Adrenal gland (tissue), 12 donors: ENCODE data around the gene ADAMTS17. TPM values are rescaled to one million over a fixed set of nuclear protein-coding genes. Genes with fewer than 3 reads are reported as not detected.

ENCODE experiments used
- DNase-seq, 7 donors: peaks; one replicate each; pipeline ENCODE4 v3.0.0-alpha.2; 2019 to 2020
- H3K27ac ChIP-seq, 5 donors: fragments of 200-600 bp; sonication (generic) in 4 of 5; 1 replicate in 3 of 5; 2 replicates in 2 of 5; pipeline versions ENCODE4 v1.5.1 to v1.8.0; 2016 to 2020; ENCODE audit warnings: mild to moderate bottlenecking in 1 of 5
- H3K27me3 ChIP-seq: fragments of 200-600 bp; 2 replicates; pipeline ENCODE4 v1.8.0; 2021
- H3K36me3 ChIP-seq, 2 donors: fragments of 200-600 bp; replicated peaks in 1 of 2; 1 replicate in 1 of 2; 2 replicates in 1 of 2; pipeline versions ENCODE4 v1.5.1 to v1.8.0; 2018 to 2022
- H3K4me1 ChIP-seq, 2 donors: fragments of 200-600 bp; replicated peaks in 1 of 2; 1 replicate in 1 of 2; 2 replicates in 1 of 2; pipeline versions ENCODE4 v1.5.1 to v1.8.0; 2018 to 2021
- H3K4me3 ChIP-seq, 4 donors: fragments of 200-600 bp; sonication (generic) in 3 of 4; one replicate each; pipeline ENCODE4 v1.5.1; 2016 to 2018
- H3K9me3 ChIP-seq, 3 donors: fragments of 200-600 bp; sonication (generic) in 1 of 3; replicated peaks in 1 of 3; 1 replicate in 2 of 3; 2 replicates in 1 of 3; pipeline versions ENCODE4 v1.5.1 to v1.8.0; 2016 to 2021
- CTCF ChIP-seq, 6 experiments: fragments of 450-650 bp in 4 of 6; fragments of 200-600 bp in 2 of 6; sonication (generic) in 1 of 6; IDR thresholded peaks; 1 replicate in 5 of 6; 2 replicates in 1 of 6; pipeline versions ENCODE4 v1.5.1 to v1.8.0; 2016 to 2021; ENCODE audit warnings: antibody characterized with exemption in 6 of 6, mild to moderate bottlenecking in 2 of 6, moderate library complexity in 1 of 6
- POLR2A ChIP-seq, 2 donors: fragments of 450-650 bp; IDR thresholded peaks; one replicate each; pipeline ENCODE4 v1.6.1; 2017; ENCODE audit warnings: antibody characterized with exemption in 2 of 2, mild to moderate bottlenecking in 2 of 2, moderate library complexity in 1 of 2
- WGBS, 4 donors: extraction: QIAGEN DNeasy Blood & Tissue Kit in 2 of 4; methylation state at CpG; one replicate each; pipeline versions ENCODE4 v1.1.5 to v1.1.7; 2013 to 2017; 5-methylcytosine and 5-hydroxymethylcytosine counted together
- intact Hi-C, 2 donors: fragments of 100-400 bp; cut with DNase I; formaldehyde crosslinking; loops; one replicate each; pipeline versions ENCODE4 v1.14.1 to v1.15.0; 2022 to 2023
- polyA plus RNA-seq, 3 donors: library from polyadenylated mRNA; stranded (reverse); fragments of 200-250 nt in 2 of 3; fragments of 350-450 nt in 1 of 3; fragmentation: Illumina TruSeq in 1 of 3; extraction: RNeasy Lipid Tissue Mini Kit (QIAGEN cat#74804) in 1 of 3; gene quantifications; one replicate each; pipeline ENCODE4 v1.2.3, GENCODE V29; 2013 to 2014
- total RNA-seq, 9 donors: library from RNA; depleted of rRNA in 4 of 9; stranded (reverse); fragments of >200 nt in 4 of 9; fragments of 120-200 nt in 1 of 9; fragmentation: NEBNext Ultra II Directional in 1 of 9; extraction: Animal tissue kit (Norgen Biotek cat#: 25700) in 1 of 9; gene quantifications; one replicate each; pipeline versions ENCODE4 v1.1.0 to v1.2.4, GENCODE V29; 2013 to 2023
- donor health status: healthy with polysubstance abuse.
- donor health status: Bipolar disorder and iron deficiency.
- donor health status: DM: yes; HTN: yes; CAD: no.
- donor health status: DM: no; HTN: no; CAD: no.
- donor health status: DM: no; HTN: no; CAD: no.
- donor health status: DM: yes; HTN: yes; CAD: no.

ADAMTS17 gene
- total and polyA plus RNA-seq, 12 donors: 0.51 to 14.8 (median 2.9) TPM

- intact Hi-C loops: no loop called here
- H3K36me3 ChIP-seq: no peaks in the 10 kb centered on the region
- H3K4me3 ChIP-seq: peak overlapping the region in 1 of 4 donors; percentile 33
- no peak for TF ChIP-seq POLR2A (IDR thresholded peaks at IDR 0.05)
- TF ChIP-seq CTCF (IDR thresholded peaks at IDR 0.05): no peak
- H3K9me3 ChIP-seq: no peaks in the 10 kb centered on the region
- peak; percentile 67 to 91 (median 78) for DNase-seq
- WGBS, 4 donors: 27 to 46% (median 37%) methylated on average over 8 of the region's 8 CpGs
- H3K4me1 ChIP-seq: peaks cover 12 to 18% of the 10 kb centered on the region in 2 donors
- H3K27me3 ChIP-seq: no peaks in the 10 kb centered on the region
- peak overlapping the region; percentile 54 to 77 (median 72) for H3K27ac ChIP-seq
Observed at GRCh38 chr15:100043068-100043641, 298.6 kb downstream of the ADAMTS17 start.

- peak in 4 of 7 donors; percentile 40 to 61 (median 57) for DNase-seq
- Histone ChIP-seq H3K9me3 (no peaks in the 10 kb centered on the region), H3K4me3 (peak overlapping the region in 1 of 4 donors; percentile 33), H3K36me3 (no peaks in the 10 kb centered on the region), H3K27me3 (no peaks in the 10 kb centered on the region), H3K27ac (peak overlapping the region; percentile 36 to 77 (median 72)), H3K4me1 (peaks cover 12 to 18% of the 10 kb centered on the region in 2 donors)
- TF ChIP-seq POLR2A (IDR thresholded peaks at IDR 0.05) (no peak), CTCF (IDR thresholded peaks at IDR 0.05) (no peak)
- intact Hi-C loops: no loop called here
- 41 to 60% (median 50%) methylated on average over 5 of the region's 5 CpGs for WGBS, 4 donors
Observed at GRCh38 chr15:100042558-100042957, 299.2 kb downstream of the ADAMTS17 start.

- WGBS, 4 donors: 87 to 95% (median 94%) methylated on average over 6 of the region's 6 CpGs
- Histone ChIP-seq H3K27ac (no peak overlapping the region), H3K36me3 (no peaks in the 10 kb centered on the region), H3K27me3 (no peaks in the 10 kb centered on the region), H3K4me3 (no peak overlapping the region), H3K4me1 (peaks cover 12 to 18% of the 10 kb centered on the region in 2 donors), H3K9me3 (no peaks in the 10 kb centered on the region)
- TF ChIP-seq CTCF (IDR thresholded peaks at IDR 0.05): no peak
- intact Hi-C loops: no loop called here
- DNase-seq: no peak
Observed at GRCh38 chr15:100041127-100041828, 300.5 kb downstream of the ADAMTS17 start.

GRCh38 chr15:100039994-100040393 is 301.8 kb downstream of the ADAMTS17 start:
- H3K36me3 ChIP-seq: no peaks in the 10 kb centered on the region
- no peak overlapping the region for H3K27ac ChIP-seq
- no peaks in the 10 kb centered on the region for H3K27me3 ChIP-seq
- H3K4me1 ChIP-seq: peaks cover 12 to 18% of the 10 kb centered on the region in 2 donors
- no peak overlapping the region for H3K4me3 ChIP-seq
- TF ChIP-seq POLR2A (IDR thresholded peaks at IDR 0.05) (no peak), CTCF (IDR thresholded peaks at IDR 0.05) (no peak)
- DNase-seq: no peak
- H3K9me3 ChIP-seq: no peaks in the 10 kb centered on the region
- 76 to 87% (median 80%) methylated on average over 5 of the region's 5 CpGs for WGBS, 4 donors
- intact Hi-C loops: no loop called here
